ENCODE measurements around the gene SPEG.

The SPEG gene

GRCh38 chr2:219496247-219496824 lies 61.7 kb downstream of the SPEG start:
- DNase-seq (ENCODE audit: low read depth in 3 of 3) = no peak

DNA sequence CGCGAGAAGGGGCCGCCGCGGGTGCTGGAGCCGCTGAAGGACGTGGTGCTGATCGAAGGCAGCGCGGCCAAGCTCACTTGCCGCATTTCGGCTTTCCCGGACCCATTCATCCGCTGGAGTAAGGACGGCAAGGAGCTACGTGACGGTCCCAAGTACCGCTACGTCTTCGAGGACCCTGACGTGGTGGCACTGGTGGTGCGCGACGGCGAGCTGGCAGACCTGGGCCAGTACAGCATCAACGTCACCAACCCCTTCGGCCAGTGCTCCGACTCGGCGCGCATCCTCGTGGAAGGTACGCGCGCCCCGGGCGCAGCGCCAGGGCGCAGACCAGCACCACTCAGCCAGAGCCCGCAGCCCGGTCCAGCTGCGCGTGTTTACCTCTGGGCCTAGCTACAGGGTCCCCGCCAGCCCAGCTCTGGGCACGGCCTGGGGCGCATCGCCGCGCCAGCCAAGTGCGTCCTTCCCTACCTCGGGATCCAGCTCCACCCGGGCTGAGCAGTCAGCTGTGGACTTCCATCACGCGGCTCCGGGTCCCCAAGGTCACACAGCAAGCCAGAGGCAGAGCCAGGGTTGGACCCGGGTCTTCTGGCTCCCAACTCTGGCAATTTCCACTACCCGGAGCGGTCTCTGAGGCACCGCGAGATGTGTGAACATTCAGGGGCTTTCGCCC lies 62.3 kb downstream of the SPEG start:
- no peak for DNase-seq (ENCODE audit: low read depth in 3 of 3)

DNA sequence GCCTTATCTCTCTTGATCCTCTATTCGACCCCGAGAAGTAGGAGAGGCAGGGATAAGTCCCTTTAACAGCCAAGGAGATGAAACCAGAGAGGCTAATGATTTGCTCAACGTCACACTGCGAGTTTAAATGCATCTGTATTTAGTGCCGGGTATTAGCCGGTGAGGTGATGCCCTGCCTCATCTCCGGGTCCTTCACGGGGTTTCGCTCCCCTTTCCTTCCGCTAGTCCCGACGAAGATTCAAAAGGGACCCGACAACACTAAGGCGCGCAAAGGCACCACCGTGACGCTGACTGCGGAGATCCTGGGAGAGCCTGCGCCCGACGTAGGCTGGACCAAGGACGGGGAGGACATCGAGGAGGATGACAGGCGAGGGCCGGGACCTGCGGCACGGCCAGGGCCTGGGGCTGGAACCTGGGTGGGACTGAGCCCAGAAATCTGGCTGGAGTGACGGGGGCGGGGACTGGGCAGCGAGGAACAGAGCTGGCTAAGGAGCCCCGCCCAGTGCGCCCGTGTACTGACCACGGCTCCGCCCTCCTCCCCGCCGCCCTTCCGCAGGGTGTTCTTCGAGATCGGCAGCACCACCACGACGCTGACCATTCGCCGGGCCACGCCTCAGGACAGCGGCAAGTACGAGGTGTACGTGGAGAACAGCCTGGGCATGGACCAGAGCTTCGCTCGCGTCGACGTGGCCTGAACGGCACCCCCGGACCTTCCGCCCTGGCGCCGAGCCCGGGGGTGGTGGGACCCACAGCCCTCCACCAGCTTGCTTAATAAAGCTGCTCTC lies 63.0 kb downstream of the SPEG start:
- peak in 1 of 3 experiments; percentile 5 for DNase-seq (ENCODE audit: low read depth in 3 of 3)

GRCh38 chr2:219498280-219499057 lies 63.8 kb downstream of the SPEG start, which contains the start of gene GMPPA:
Gene GMPPA (plus strand): TSS chr2:219498891. CDS start chr2:219499976, 1,085 bp downstream.
- peak; percentile 78 to 88 (median 84) for DNase-seq (ENCODE audit: low read depth in 3 of 3)

DNA sequence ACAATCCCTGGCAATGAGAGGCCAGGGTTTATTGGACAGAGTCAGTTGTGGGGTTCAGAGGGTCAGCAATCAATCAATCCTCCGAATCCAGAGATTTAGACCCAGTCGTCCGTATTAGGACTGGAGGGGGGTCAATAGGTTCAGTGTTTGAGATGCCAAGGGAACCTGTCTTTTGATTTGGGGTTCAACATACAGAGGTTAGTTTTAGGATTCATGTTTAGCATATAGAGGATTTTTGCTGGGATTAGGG lies 64.3 kb downstream of the SPEG start:
- no peak for DNase-seq (ENCODE audit: low read depth in 3 of 3)

DNA sequence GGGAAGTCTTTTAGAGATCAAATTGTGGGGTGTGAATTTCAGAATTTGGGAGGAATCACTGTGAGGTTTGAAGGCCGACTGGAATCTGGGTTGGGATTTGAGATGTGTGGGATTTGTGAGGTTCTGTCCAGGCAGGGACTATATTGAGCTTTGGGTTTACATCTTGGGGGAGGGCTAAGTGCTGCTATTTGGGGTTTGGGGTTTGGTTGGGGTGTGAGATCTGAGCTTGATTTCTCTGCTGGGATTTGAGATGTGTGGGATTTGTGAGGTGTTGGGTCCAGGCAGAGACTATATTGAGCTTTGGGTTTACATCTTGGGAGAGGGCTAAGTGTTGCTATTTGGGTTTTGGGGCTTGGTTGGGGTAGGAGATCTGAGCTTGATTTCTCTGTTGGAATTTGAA lies 64.9 kb downstream of the SPEG start:
- no peak for DNase-seq (ENCODE audit: low read depth in 3 of 3)

GRCh38 chr2:219500135-219500534 lies 65.5 kb downstream of the SPEG start:
- DNase-seq (ENCODE audit: low read depth in 3 of 3) = no peak

DNA sequence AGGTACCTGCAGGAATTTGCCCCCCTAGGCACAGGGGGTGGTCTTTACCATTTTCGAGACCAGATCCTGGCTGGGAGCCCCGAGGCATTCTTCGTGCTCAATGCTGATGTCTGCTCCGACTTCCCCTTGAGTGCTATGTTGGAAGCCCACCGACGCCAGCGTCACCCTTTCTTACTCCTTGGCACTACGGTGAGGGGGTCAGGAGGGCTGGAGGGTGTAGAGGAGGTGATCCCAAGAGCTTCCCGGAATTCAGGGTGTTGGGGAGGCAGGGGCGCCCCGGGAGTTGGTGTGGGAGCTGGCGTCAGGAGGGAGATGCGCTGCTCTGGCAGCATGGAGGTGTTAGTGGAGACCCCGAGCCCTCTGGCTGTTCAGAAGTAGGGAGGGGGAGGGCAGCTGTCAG lies 67.2 kb downstream of the SPEG start:
- no peak for DNase-seq (ENCODE audit: low read depth in 3 of 3)

- no peak for DNase-seq (ENCODE audit: low read depth in 3 of 3)
Observed at GRCh38 chr2:219502618-219503017, 68.0 kb downstream of the SPEG start.

GRCh38 chr2:219505585-219505984 lies 70.9 kb downstream of the SPEG start:
- no peak for DNase-seq (ENCODE audit: low read depth in 3 of 3)

- DNase-seq (ENCODE audit: low read depth in 3 of 3) = no peak
Observed at GRCh38 chr2:219506153-219506801, 71.6 kb downstream of the SPEG start.

GRCh38 chr2:219506802-219507526 lies 72.3 kb downstream of the SPEG start:
- DNase-seq (ENCODE audit: low read depth in 3 of 3) = no peak

- no peak for DNase-seq (ENCODE audit: low read depth in 3 of 3)
Observed at GRCh38 chr2:219507581-219508443, 73.2 kb downstream of the SPEG start.

- DNase-seq (ENCODE audit: low read depth in 3 of 3) = no peak
Observed at GRCh38 chr2:219508444-219508734, 73.7 kb downstream of the SPEG start.

GRCh38 chr2:219508971-219509779 lies 74.5 kb downstream of the SPEG start:
- DNase-seq (ENCODE audit: low read depth in 3 of 3) = no peak

GRCh38 chr2:219509780-219510511 lies 75.3 kb downstream of the SPEG start:
- DNase-seq (ENCODE audit: low read depth in 3 of 3) = peak in 1 of 3 experiments; percentile 16

- DNase-seq (ENCODE audit: low read depth in 3 of 3) = no peak
Observed at GRCh38 chr2:219510512-219511135, 76.0 kb downstream of the SPEG start.

DNA sequence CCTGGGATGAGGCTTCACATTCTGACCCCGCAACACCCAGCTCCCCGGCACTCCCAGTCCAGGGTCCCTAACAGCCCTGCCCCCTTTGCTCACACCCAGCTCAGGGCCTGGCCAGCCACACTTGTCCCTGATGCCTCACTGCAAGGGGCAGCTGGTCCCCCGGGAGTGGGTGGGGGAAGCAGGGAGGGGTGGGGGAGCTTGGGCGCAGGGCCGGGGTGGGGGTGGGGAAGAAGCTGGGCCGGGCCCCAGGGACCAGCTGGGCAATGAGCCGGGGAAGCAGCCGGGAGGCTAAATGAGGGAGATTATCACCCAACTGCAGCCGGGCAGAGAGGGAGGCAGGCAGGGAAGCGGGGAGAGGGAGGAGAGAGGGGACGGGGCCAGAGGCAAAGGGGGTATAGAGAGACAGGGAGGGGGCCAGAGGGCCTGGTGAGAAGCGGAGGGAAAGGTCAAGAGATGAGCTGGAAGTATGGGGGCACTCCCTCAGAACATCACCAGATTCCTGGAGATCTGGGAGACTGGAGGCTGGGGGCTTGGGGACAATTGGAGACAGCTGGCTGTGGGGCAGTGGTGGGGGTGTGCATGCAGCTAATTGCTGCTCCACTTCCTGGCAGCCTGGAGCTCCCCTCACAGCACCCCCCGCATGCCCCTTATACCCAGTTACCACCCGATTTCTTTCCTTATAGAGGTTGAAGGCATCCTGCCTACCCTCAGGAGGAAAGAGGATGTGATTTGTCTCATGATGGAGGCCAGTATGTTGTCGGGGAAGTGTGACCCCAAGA lies 77.1 kb downstream of the SPEG start:
- no peak for DNase-seq (ENCODE audit: low read depth in 3 of 3)
